Measurements from ENCODE around the gene MITD1. TPM values are rescaled to one million over a fixed set of nuclear protein-coding genes. Genes with fewer than 3 reads are reported as not detected.

Gene MITD1
- total and polyA plus RNA-seq, 2 of the 8 experiments (the other 6 are each of a cell fraction or from before 2014, with no cell fraction given), result 15.2 to 31.7 TPM

DNA sequence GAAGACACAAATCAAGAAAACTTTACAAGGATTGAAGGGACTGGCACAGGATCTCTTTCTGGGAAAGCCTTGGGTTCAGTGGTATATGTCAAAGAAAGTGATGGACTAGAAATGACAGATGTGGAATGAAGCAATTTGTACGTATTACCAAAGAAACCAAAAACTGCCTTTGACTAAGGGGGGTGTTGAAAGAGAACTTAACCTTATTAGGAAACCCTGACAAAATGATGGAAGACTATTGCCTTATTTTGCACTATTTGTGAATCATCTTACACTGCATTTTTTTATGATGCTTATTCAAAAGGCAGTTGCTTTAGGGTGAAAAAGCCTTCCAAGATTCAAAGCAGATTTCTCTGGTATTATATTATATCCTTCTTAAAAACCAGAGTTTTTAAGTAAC is 30.2 kb downstream of the MITD1 start:
- POLR2A ChIA-PET (ENCODE audit: partially characterized antibody), result interaction anchor here (1.2 to 7.7 kb wide), 2 partner anchors 8 to 29 kb away, joined by 3 to 45 read pairs; partner anchors contain the start of gene C2orf15
- Histone ChIP-seq H3K9me3 (ENCODE audit: insufficient read depth in 2 of 2, low read depth in 1 of 2, low read length in 1 of 2) (no peaks in the 10 kb centered on the region), H3K23me2 (ENCODE audit: low read depth, low read length) (peaks cover 11% of the 10 kb centered on the region), H2BK12ac (ENCODE audit: low read depth, low read length) (no peak overlapping the region), H2AK5ac (ENCODE audit: low read depth, low read length) (no peak overlapping the region), H3K27ac (ENCODE audit: low read depth, low read length) (no peak overlapping the region), H3K36me3 (ENCODE audit: control insufficient read depth in 2 of 4, insufficient read depth in 4 of 4, low read length in 3 of 4) (peaks cover 0 to 3% (median 0%) of the 10 kb centered on the region in 4 experiments; a peak in 1 of 8 replicates), H3K18ac (ENCODE audit: extremely low read depth, low read length) (no peak overlapping the region), H2BK120ac (replicated peaks; ENCODE audit: low read depth, low read length) (no peak overlapping the region), H3K4ac (replicated peaks; ENCODE audit: insufficient read length, low read depth, low read length) (no peak overlapping the region), H4K20me1 (replicated peaks in 1 of 2; ENCODE audit: control insufficient read depth in 1 of 2, insufficient read depth in 2 of 2, low read length in 2 of 2) (no peaks in the 10 kb centered on the region), H3K14ac (ENCODE audit: insufficient read length) (no peak overlapping the region), H3K4me1 (replicated peaks in 1 of 4; ENCODE audit: control insufficient read depth in 3 of 4, insufficient read depth in 4 of 4, low read length in 3 of 4) (peaks cover 0 to 6% (median 2%) of the 10 kb centered on the region in 4 experiments; a peak in 2 of 7 replicates), H3K56ac (replicated peaks; ENCODE audit: insufficient read length, low read depth, low read length) (no peak overlapping the region), H3K27me3 (replicated peaks in 1 of 4; ENCODE audit: control insufficient read depth in 3 of 4, extremely low read depth in 1 of 4, insufficient read depth in 3 of 4, low read length in 3 of 4) (no peaks in the 10 kb centered on the region), H4K5ac (ENCODE audit: insufficient read length, low read depth, low read length) (no peak overlapping the region), H3K4me3 (ENCODE audit: extremely low read depth in 1 of 4, insufficient read depth in 2 of 4, low read depth in 3 of 4, low read length in 4 of 4) (no peak overlapping the region), H4K91ac (replicated peaks; ENCODE audit: insufficient read length, low read length) (no peak overlapping the region), H4K8ac (ENCODE audit: extremely low read depth, insufficient read depth, low read length) (no peak overlapping the region), H3K23ac (ENCODE audit: insufficient read length) (no peak overlapping the region), H2BK20ac (ENCODE audit: low read length) (no peak overlapping the region), H3K79me2 (ENCODE audit: control insufficient read depth in 1 of 2, insufficient read depth in 2 of 2, low read length in 2 of 2) (peaks cover 0 to 3% of the 10 kb centered on the region in 2 experiments; a peak in 2 of 4 replicates), H2BK15ac (ENCODE audit: low read length) (no peak overlapping the region), H2AFZ (ENCODE audit: low read length) (no peak overlapping the region), H3K79me1 (ENCODE audit: low read depth, low read length) (no peaks in the 10 kb centered on the region), H3K9ac (replicated peaks in 1 of 4; ENCODE audit: extremely low read depth in 1 of 4, low read depth in 3 of 4, low read length in 3 of 4) (no peak overlapping the region), H2BK5ac (ENCODE audit: low read depth, low read length) (no peak overlapping the region), H3K4me2 (ENCODE audit: insufficient read depth in 1 of 2, low read depth in 2 of 2, low read length in 2 of 2) (no peak overlapping the region)
- DNase-seq (ENCODE audit: low read depth in 1 of 2, low spot score in 2 of 2), result no peak
- no peak for FAIRE-seq
- 94% methylated on average over 1 of the region's 1 CpG; no CpG with 5 or more reads in 1 of the 2 experiments for WGBS, 2 experiments (ENCODE audit: extremely low coverage in 1 of 2, insufficient coverage in 1 of 2, insufficient read length in 1 of 2, insufficient replicate concordance in 2 of 2, low coverage in 1 of 2, low lambda C conversion rate in 2 of 2, missing lambda C conversion rate in 1 of 2)
- TF ChIP-seq KDM1A (IDR thresholded peaks at IDR 0.05; ENCODE audit: borderline replicate concordance, low read length), result no peak
- no peak for TF ChIP-seq TCF12 (IDR thresholded peaks at IDR 0.05; ENCODE audit: low read depth, low read length)
- no peak for TF ChIP-seq RFX5 (IDR thresholded peaks at IDR 0.05; ENCODE audit: borderline replicate concordance, low read depth, low read length)
- no peak for TF ChIP-seq NRF1 (IDR thresholded peaks at IDR 0.05; ENCODE audit: low read depth, low read length)
- TF ChIP-seq GTF2F1 (IDR thresholded peaks at IDR 0.05; ENCODE audit: borderline replicate concordance, low read depth, low read length), result no peak
- TF ChIP-seq CBX5 (IDR thresholded peaks at IDR 0.05; ENCODE audit: low read depth, low read length), result no peak
- TF ChIP-seq GABPA (IDR thresholded peaks at IDR 0.05; ENCODE audit: borderline replicate concordance, insufficient read depth, low read length), result no peak
- TF ChIP-seq HDAC6 (IDR thresholded peaks at IDR 0.05; ENCODE audit: low read depth, low read length), result no peak
- no peak for TF ChIP-seq RNF2 (IDR thresholded peaks at IDR 0.05; ENCODE audit: borderline replicate concordance, low read depth, low read length, missing control alignments, poor library complexity, severe bottlenecking)
- TF ChIP-seq POU5F1 (IDR thresholded peaks at IDR 0.05; ENCODE audit: low read depth, low read length), result no peak
- no peak for TF ChIP-seq CEBPB (IDR thresholded peaks at IDR 0.05; ENCODE audit: low read depth, low read length)
- TF ChIP-seq SP2 (IDR thresholded peaks at IDR 0.05; ENCODE audit: low read length), result no peak
- TF ChIP-seq MAFK (IDR thresholded peaks at IDR 0.05; ENCODE audit: low read depth, low read length), result no peak
- no peak for TF ChIP-seq CTBP2 (IDR thresholded peaks at IDR 0.05; ENCODE audit: borderline replicate concordance, insufficient read depth, insufficient read length, low read length)
- TF ChIP-seq ASH2L (IDR thresholded peaks at IDR 0.05; ENCODE audit: low read length), result no peak
- CTCF ChIA-PET (ENCODE audit: partially characterized antibody), result no interaction called here
